Testis (tissue), 2 donors: ENCODE data around the gene LRFN4.

Experiments
- POLR2A ChIP-seq: fragments of 450-650 bp; IDR thresholded peaks from one replicate; pipeline ENCODE4 v1.6.1; 2017; ENCODE audit warnings: antibody characterized with exemption, mild to moderate bottlenecking, moderate library complexity
- TF ChIP-seq, protein P1 (sequence below), 3 experiments: fragments of 450-650 bp in 2 of 3; fragments of 200-600 bp in 1 of 3; sonication (generic) in 1 of 3; IDR thresholded peaks; one replicate each; pipeline ENCODE4 v1.5.1; 2016 to 2019; ENCODE audit warnings: antibody characterized with exemption in 3 of 3, mild to moderate bottlenecking in 2 of 3, moderate library complexity in 1 of 3

DNA sequence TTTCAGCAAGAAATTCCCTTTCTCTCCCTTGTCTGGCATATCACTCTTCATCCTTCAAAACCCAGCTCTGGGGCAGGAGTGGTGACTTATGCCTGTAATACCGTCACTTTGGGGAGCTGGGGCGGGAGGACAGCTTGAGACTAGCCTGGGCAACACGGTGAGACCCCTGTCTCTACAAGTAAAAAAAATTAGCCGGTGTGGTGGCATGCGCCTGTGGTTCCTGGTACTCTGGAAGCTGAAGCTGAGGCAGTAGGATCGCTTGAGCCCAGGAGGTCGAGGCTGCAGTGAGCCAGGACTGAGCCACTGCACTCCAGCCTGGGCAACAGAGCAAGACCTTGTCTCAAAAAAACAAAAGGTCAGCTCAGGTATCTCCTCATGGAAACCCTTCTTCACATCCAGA lies 15.0 kb upstream of the LRFN4 start:
- TF ChIP-seq, protein P1, sequence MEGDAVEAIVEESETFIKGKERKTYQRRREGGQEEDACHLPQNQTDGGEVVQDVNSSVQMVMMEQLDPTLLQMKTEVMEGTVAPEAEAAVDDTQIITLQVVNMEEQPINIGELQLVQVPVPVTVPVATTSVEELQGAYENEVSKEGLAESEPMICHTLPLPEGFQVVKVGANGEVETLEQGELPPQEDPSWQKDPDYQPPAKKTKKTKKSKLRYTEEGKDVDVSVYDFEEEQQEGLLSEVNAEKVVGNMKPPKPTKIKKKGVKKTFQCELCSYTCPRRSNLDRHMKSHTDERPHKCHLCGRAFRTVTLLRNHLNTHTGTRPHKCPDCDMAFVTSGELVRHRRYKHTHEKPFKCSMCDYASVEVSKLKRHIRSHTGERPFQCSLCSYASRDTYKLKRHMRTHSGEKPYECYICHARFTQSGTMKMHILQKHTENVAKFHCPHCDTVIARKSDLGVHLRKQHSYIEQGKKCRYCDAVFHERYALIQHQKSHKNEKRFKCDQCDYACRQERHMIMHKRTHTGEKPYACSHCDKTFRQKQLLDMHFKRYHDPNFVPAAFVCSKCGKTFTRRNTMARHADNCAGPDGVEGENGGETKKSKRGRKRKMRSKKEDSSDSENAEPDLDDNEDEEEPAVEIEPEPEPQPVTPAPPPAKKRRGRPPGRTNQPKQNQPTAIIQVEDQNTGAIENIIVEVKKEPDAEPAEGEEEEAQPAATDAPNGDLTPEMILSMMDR (IDR thresholded peaks at IDR 0.05) = no peak
- no peak for TF ChIP-seq POLR2A
